GM12891 (cell line): ENCODE results near the gene INTS2.

Experiments used
- POLR2A ChIP-seq: IDR thresholded peaks from 2 replicates; pipeline ENCODE4 v1.6.1; 2011; ENCODE audit warnings: low read depth, low read length, control low read depth
- TAF1 ChIP-seq: IDR thresholded peaks from 2 replicates; pipeline ENCODE4 v1.6.1; 2011; ENCODE audit warnings: low read depth, low read length, control low read depth

DNA sequence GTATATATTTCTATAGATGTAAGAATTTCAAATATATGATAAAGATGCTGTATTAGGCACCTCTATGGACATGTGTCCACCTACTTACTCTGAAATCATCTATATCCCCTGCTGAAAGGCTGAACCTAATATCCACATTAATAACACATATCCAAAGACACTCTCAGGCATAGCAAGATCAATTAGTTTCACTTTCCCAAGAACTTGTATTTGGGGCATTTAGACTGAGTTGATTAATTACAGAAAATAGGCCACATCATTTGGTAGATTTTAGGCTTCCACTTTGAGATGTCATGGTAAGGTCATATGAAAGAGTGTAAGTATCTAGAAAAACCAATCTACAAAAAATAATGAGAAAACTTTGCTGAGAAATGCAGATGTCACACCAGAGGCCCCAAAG is 109.6 kb downstream of the INTS2 start:
- TF ChIP-seq TAF1 = no peak
- no peak for TF ChIP-seq POLR2A
